SJCRH30 (cell line): ENCODE results near the gene SLC46A3. TPM values are rescaled to one million over a fixed set of nuclear protein-coding genes. Genes with fewer than 3 reads are reported as not detected.
A peak's percentile ranks its signal among the peaks of the same experiment; 100 is the strongest.
"Not testable (repeated sequence)": the region's sequence is repeated elsewhere in the genome, so short reads cannot be mapped to it uniquely, and the experiment has no call there.

Experiments used
- DNase-seq, 2 experiments: peaks; one replicate each; pipeline ENCODE4 v3.0.0-alpha.2; 2015 to 2020
- H3K27ac ChIP-seq: fragments of 250-450 bp; sonication (Bioruptor Pico); 2 replicates; pipeline ENCODE4 v1.5.1; 2020; ENCODE audit warnings: mild to moderate bottlenecking, moderate library complexity
- H3K27me3 ChIP-seq: fragments of 250-450 bp; sonication (Bioruptor Pico); 2 replicates; pipeline ENCODE4 v1.5.1; 2020; ENCODE audit warnings: mild to moderate bottlenecking, moderate library complexity
- H3K36me3 ChIP-seq: fragments of 250-450 bp; sonication (Bioruptor Pico); 2 replicates; pipeline ENCODE4 v1.5.1; 2020; ENCODE audit warnings: mild to moderate bottlenecking, moderate library complexity
- H3K4me1 ChIP-seq: fragments of 250-450 bp; sonication (Bioruptor Pico); 2 replicates; pipeline ENCODE4 v1.5.1; 2020; ENCODE audit warnings: mild to moderate bottlenecking, moderate library complexity
- H3K4me3 ChIP-seq: fragments of 250-450 bp; sonication (Bioruptor Pico); 2 replicates; pipeline ENCODE4 v1.5.1; 2020; ENCODE audit warnings: mild to moderate bottlenecking, moderate library complexity
- H3K9me3 ChIP-seq: fragments of 250-450 bp; sonication (Bioruptor Pico); replicated peaks from 2 replicates; pipeline ENCODE4 v1.5.1; 2020; ENCODE audit warnings: mild to moderate bottlenecking, moderate library complexity
- total RNA-seq: library from RNA; depleted of rRNA; stranded (reverse); fragments of >200 nt; shearing (Covaris generic); gene quantifications from 2 replicates; pipeline ENCODE4 v1.2.3, GENCODE V29; 2014

SLC46A3 gene
- total RNA-seq, 1 experiment from 2014 or later, result 15.4 TPM

- Histone ChIP-seq H3K27ac (no peak overlapping the region), H3K27me3 (no peaks in the 10 kb centered on the region), H3K36me3 (no peaks in the 10 kb centered on the region), H3K4me1 (peaks cover 12% of the 10 kb centered on the region), H3K4me3 (no peak overlapping the region), H3K9me3 (no peaks in the 10 kb centered on the region)
- DNase-seq, result no peak
Observed at GRCh38 chr13:28716511-28716910, 2.3 kb downstream of the SLC46A3 start.

- Histone ChIP-seq H3K4me1 (peaks cover 7% of the 10 kb centered on the region), H3K27me3 (no peaks in the 10 kb centered on the region), H3K9me3 (no peaks in the 10 kb centered on the region), H3K36me3 (no peaks in the 10 kb centered on the region), H3K4me3 (no peak overlapping the region), H3K27ac (no peak overlapping the region)
- no peak for DNase-seq
Observed at GRCh38 chr13:28714651-28715050, 4.1 kb downstream of the SLC46A3 start.

- Histone ChIP-seq H3K36me3 (peaks cover 2% of the 10 kb centered on the region; the same call in 1 of the 2 replicates), H3K27ac (no peak overlapping the region), H3K27me3 (no peaks in the 10 kb centered on the region), H3K4me1 (peaks cover 25% of the 10 kb centered on the region), H3K9me3 (no peaks in the 10 kb centered on the region), H3K4me3 (no peak overlapping the region)
- no peak for DNase-seq
Observed at GRCh38 chr13:28710161-28710560, 8.6 kb downstream of the SLC46A3 start.

GRCh38 chr13:28707629-28708427 is 10.9 kb downstream of the SLC46A3 start:
- Histone ChIP-seq H3K27me3 (no peaks in the 10 kb centered on the region), H3K4me1 (peaks cover 37% of the 10 kb centered on the region), H3K4me3 (no peak overlapping the region), H3K36me3 (peaks cover 2% of the 10 kb centered on the region; the same call in 1 of the 2 replicates), H3K27ac (peak overlapping the region; percentile 60), H3K9me3 (no peaks in the 10 kb centered on the region)
- peak; percentile 73 to 89 for DNase-seq

DNA sequence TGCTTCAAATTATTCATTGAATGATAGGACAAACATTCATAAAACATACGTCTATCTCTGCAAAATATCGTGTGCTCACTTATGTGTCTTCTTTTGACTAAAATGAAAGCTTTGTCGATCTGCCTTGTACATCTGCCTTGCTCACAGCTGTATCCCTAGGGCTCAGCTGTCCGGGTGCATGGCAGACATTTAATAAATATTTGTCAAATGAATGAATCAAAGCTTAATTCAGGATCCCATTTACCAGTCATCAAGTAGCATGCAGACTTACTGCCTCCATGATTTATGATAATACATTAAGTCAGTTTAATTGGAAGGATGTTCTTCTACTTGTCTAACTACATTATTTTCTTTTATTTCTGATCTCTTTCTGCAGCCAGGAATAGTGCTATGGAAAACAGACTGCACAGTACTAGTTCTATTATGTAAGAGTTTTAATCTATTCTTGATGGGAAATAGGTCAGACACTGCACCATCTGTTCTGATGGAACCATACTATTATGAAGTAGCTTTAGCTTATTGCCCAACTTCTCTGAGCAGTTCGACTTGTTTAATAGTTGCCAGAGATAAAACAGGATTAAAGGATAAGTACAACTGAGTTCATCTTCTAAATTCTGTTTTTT is 13.2 kb downstream of the SLC46A3 start:
- no peaks in the 10 kb centered on the region for H3K27me3 ChIP-seq
- H3K9me3 ChIP-seq, result no peaks in the 10 kb centered on the region
- no peak for DNase-seq
- H3K36me3 ChIP-seq, result peaks cover 2% of the 10 kb centered on the region; the same call in 1 of the 2 replicates
- no peak overlapping the region for H3K27ac ChIP-seq
- peaks cover 37% of the 10 kb centered on the region for H3K4me1 ChIP-seq
- H3K4me3 ChIP-seq, result no peak overlapping the region

DNA sequence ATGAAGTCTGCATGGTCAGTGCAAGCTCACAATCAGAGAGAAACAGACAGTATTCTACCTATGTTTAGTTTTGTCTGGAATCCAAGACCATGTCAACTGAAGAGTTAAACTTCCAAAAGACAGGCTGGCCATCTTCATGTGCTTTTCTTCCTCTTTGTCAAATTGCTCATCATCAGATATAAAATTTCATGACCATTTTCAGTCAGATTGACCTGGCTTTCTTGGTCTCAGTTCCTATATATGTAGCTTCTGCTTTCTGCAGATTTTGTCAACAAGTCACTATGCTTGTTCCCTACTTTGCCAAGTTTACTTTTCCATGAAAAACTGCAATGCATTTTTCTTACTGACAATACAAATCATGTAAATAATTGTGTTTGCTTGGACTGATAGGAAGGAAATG is 13.9 kb downstream of the SLC46A3 start:
- Histone ChIP-seq H3K9me3 (no peaks in the 10 kb centered on the region), H3K27me3 (no peaks in the 10 kb centered on the region), H3K27ac (no peak overlapping the region), H3K4me1 (peaks cover 37% of the 10 kb centered on the region), H3K36me3 (peaks cover 2% of the 10 kb centered on the region; the same call in 1 of the 2 replicates), H3K4me3 (no peak overlapping the region)
- no peak for DNase-seq

- no peak overlapping the region for H3K4me3 ChIP-seq
- H3K4me1 ChIP-seq, result peaks cover 37% of the 10 kb centered on the region
- DNase-seq, result peak in 1 of 2 experiments; percentile 26
- peaks cover 2% of the 10 kb centered on the region; the same call in 1 of the 2 replicates for H3K36me3 ChIP-seq
- no peaks in the 10 kb centered on the region for H3K9me3 ChIP-seq
- no peak overlapping the region for H3K27ac ChIP-seq
- no peaks in the 10 kb centered on the region for H3K27me3 ChIP-seq
Observed at GRCh38 chr13:28704282-28704681, 14.5 kb downstream of the SLC46A3 start.

DNA sequence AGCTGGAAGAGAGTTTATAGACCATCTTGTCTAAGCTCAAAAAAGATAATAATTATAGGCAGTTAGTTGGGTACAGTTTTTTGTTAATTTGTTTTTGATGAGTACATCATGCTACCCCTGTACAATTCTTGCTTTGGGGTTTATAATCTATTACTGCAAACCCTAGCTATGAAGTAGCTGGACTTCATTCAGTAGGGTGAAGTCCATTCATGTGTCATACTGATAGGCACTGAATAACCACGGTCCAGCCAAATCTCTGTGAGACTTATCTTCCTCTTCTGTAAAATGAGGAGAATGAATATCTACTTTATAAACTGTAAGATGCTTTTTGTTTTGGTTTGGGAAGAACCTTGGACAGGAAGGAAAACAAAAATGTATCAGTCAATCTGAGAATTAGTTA is 19.5 kb downstream of the SLC46A3 start:
- Histone ChIP-seq H3K4me3 (no peak overlapping the region), H3K27ac (no peak overlapping the region), H3K4me1 (peaks cover 6% of the 10 kb centered on the region), H3K27me3 (no peaks in the 10 kb centered on the region), H3K9me3 (no peaks in the 10 kb centered on the region), H3K36me3 (no peaks in the 10 kb centered on the region)
- DNase-seq, result no peak

DNA sequence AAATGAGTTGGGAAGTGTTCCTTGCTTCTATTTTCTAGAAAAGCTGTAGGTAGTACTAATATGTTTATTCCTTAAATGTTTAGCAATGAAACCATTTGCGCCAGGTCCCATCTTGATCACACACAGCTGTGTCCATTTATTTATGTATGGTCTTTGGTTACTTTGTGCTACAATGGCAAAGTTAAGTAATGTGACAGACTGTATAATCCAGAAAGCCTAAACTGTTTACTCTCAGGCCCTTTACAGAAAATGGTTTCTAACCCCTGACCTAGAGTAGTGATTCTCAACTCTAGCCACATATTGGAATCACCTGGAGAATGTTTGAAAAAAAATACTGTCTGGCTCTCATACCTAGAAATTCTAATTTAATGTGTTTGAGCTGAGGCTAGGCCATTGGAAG is 21.3 kb downstream of the SLC46A3 start:
- DNase-seq, result no peak
- Histone ChIP-seq H3K27ac (no peak overlapping the region), H3K27me3 (no peaks in the 10 kb centered on the region), H3K36me3 (no peaks in the 10 kb centered on the region), H3K4me1 (peaks cover 7% of the 10 kb centered on the region; the same call in 1 of the 2 replicates), H3K4me3 (no peak overlapping the region), H3K9me3 (peaks cover 4% of the 10 kb centered on the region; the same call in 1 of the 2 replicates)

DNA sequence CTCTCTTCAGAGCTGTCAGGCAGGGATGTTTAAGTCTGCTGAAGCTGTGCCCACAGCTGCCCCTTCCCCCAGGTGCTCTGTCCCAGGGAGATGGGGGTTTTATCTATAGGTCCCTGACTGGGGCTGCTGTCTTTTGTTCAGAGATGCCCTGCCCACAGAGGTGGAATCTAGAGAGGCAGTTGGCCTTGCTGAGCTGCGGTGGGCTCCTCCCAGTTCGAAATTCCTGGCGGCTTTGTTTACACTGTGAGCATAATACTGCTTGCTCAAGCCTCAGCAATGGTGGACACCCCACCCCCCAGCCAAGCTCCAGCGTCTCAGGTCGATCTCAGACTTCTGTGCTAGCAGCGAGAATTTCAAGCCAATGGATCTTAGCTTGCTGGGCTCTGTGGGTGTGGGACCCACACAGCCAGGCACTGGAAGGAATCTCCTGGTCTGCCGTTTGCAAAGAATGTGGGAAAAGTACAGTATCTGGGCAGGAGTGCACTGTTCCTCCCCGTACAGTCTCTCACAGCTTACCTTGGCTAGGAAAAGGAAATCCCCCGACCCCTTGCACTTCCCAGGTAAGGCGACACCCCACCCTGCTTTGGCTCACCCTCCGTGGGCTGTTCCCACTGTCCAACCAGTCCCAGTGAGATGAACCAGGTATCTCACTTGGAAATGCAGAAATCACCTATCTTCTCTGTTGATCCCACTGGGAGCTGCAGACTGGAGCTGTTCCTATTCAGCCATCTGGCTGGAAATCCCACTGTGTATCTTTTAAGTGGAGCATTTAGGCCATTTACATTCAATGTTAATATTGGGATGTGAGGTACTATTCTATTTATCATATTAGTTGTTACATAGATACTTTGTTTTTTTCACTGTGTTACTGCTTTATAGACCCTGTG is 24.9 kb downstream of the SLC46A3 start:
- DNase-seq, result peak; percentile 70
- not testable (repeated sequence) for H3K36me3 ChIP-seq, H3K4me1 ChIP-seq, H3K27me3 ChIP-seq
- peak overlapping the region; percentile 53 for H3K4me3 ChIP-seq
- peaks cover 14% of the 10 kb centered on the region; the same call in 1 of the 2 replicates for H3K9me3 ChIP-seq
- peak overlapping the region; percentile 11; the same call in 1 of the 2 replicates for H3K27ac ChIP-seq

DNA sequence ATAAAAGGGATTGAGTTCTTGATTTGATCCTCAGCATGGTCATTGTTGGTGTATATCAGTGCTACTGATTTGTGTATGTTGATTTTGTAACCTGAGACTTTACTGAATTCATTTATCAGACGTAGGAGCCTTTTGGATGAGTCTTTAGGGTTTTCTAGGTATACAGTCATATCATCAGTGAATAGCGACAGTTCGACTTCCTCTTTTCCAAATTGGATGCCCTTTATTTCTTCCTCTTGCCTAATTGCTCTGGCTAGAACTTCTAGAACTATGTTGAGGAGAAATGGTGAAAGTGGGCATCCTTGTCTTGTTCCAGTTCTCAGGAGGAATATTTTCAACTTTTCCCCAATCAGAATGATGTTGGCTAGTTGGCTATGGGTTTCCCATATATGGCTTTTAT is 32.9 kb downstream of the SLC46A3 start:
- Histone ChIP-seq H3K4me3 (no peak overlapping the region), H3K4me1 (no peaks in the 10 kb centered on the region), H3K27me3 (no peaks in the 10 kb centered on the region), H3K36me3 (no peaks in the 10 kb centered on the region), H3K27ac (no peak overlapping the region), H3K9me3 (peaks cover 22% of the 10 kb centered on the region; the same call in 1 of the 2 replicates)
- DNase-seq, result no peak

DNA sequence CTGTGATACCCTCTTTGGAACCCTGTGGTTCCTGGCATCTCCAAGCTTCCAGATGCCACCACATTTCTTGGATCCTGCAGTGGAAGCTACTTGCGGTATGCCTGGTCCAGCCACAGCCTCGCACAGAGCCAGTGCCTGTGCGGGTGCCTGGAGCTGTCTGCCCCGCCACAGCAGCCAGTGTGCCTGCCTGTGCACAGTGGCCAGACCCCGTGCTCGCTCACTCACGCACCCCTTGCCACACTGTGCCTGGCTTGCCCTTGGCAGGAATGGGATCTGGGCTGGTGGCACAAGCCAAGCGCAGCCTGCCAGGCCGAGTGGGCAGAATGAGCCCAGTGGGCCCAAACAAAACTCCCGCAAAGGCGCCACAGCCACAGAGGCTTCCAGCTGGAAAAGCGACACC is 33.7 kb downstream of the SLC46A3 start:
- Histone ChIP-seq H3K36me3 (no peaks in the 10 kb centered on the region), H3K27ac (no peak overlapping the region), H3K4me1 (no peaks in the 10 kb centered on the region), H3K4me3 (no peak overlapping the region), H3K27me3 (no peaks in the 10 kb centered on the region), H3K9me3 (peaks cover 22% of the 10 kb centered on the region; the same call in 1 of the 2 replicates)
- no peak for DNase-seq

GRCh38 chr13:28684257-28684656 is 34.5 kb downstream of the SLC46A3 start:
- no peak for DNase-seq
- Histone ChIP-seq H3K36me3 (no peaks in the 10 kb centered on the region; the same call in 1 of the 2 replicates), H3K27ac (no peak overlapping the region), H3K27me3 (no peaks in the 10 kb centered on the region), H3K4me1 (no peaks in the 10 kb centered on the region), H3K4me3 (no peak overlapping the region), H3K9me3 (peaks cover 21% of the 10 kb centered on the region; the same call in 1 of the 2 replicates)

GRCh38 chr13:28683169-28683568 is 35.6 kb downstream of the SLC46A3 start:
- not testable (repeated sequence) for H3K4me1 ChIP-seq, DNase-seq, H3K27me3 ChIP-seq, H3K4me3 ChIP-seq, H3K36me3 ChIP-seq, H3K27ac ChIP-seq
- H3K9me3 ChIP-seq, result peaks cover 11% of the 10 kb centered on the region; the same call in 1 of the 2 replicates
